Bone marrow (tissue), 2 donors: ENCODE measurements around the gene TRIP10.
A peak's percentile ranks its signal among the peaks of the same experiment; 100 is the strongest.

ENCODE experiments used
- DNase-seq, 2 donors: peaks; one replicate each; lab custom pipeline; 2025; lab: John Stamatoyannopoulos, UW

Gene TRIP10

GRCh38 chr19:6712231-6712630, 27.2 kb upstream of the TRIP10 start:
- DNase-seq, result no peak

- no peak for DNase-seq
Measured at GRCh38 chr19:6712692-6713670, 26.5 kb upstream of the TRIP10 start.

DNA sequence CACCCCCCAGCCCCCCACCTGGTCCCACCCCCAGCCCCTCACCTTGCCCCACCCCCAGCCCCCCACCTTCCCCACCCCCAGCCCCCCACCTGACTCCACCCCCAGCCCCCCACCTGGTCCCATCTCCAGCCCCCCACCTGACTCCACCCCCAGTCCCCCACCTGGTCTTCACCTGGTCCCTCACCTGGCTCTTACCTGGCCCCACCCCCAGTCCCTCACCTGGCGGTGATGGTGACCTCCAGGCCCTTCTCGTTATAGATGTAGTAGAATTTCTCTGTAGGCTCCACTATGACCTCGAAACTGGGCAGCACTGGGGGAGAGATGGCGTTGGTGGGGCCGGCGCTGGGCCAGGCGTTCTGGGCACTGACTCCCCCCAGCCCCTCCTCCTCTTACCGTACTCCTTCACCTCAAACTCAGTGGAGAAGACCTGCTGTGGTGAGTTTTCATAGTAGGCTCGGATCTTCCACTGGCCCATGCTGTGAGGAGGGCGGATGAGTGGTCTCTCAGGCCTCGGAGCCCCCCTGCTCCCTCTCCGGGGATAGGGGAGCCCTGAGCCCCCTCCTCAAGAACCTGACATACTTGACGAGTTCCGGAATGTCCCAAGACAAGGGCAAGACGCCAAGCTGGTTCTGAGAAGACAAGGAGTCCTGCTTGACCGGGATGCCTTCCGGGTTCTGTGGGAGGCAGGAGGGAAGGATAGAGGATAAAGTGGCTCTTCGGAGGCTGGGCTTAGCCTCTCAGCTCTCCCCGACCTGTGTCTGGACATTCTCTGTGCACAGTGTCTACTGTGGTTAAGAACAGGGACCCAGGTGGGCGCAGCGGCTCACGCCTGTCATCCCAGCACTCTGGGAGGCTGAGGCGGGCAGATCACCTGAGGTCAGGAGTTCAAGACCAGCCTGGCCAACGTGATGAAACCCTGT, 25.4 kb upstream of the TRIP10 start:
- no peak for DNase-seq

GRCh38 chr19:6714749-6715555, 24.5 kb upstream of the TRIP10 start:
- no peak for DNase-seq

GRCh38 chr19:6716610-6716970, 22.9 kb upstream of the TRIP10 start:
- DNase-seq, result no peak

DNA sequence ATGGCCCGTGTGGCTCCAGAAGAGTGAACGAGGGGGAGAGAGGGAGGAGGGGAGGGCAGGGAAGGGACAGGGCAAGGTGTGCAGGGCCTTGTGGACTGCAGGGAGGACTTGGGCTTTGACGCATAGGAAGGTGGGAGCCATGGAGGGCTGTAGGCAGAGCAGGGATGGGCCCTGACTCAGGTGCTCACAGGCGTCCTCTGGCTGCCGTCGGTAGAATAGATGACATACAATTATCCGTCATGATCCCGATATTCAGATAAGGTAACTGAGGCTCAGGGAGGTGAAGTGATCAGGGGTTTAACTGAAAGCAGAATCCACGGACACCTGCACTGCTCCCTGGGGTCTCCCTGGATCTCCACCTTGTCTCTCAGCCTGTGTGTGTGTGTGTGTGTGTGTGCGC, 22.4 kb upstream of the TRIP10 start:
- DNase-seq, result no peak

- DNase-seq, result no peak
Measured at GRCh38 chr19:6717441-6717971, 22.0 kb upstream of the TRIP10 start.

- no peak for DNase-seq
Measured at GRCh38 chr19:6718111-6718740, 21.3 kb upstream of the TRIP10 start.

- DNase-seq, result no peak
Measured at GRCh38 chr19:6718741-6719539, 20.5 kb upstream of the TRIP10 start.

- no peak for DNase-seq
Measured at GRCh38 chr19:6719540-6719861, 20.0 kb upstream of the TRIP10 start.

GRCh38 chr19:6719992-6720368, 19.5 kb upstream of the TRIP10 start:
- no peak for DNase-seq

DNA sequence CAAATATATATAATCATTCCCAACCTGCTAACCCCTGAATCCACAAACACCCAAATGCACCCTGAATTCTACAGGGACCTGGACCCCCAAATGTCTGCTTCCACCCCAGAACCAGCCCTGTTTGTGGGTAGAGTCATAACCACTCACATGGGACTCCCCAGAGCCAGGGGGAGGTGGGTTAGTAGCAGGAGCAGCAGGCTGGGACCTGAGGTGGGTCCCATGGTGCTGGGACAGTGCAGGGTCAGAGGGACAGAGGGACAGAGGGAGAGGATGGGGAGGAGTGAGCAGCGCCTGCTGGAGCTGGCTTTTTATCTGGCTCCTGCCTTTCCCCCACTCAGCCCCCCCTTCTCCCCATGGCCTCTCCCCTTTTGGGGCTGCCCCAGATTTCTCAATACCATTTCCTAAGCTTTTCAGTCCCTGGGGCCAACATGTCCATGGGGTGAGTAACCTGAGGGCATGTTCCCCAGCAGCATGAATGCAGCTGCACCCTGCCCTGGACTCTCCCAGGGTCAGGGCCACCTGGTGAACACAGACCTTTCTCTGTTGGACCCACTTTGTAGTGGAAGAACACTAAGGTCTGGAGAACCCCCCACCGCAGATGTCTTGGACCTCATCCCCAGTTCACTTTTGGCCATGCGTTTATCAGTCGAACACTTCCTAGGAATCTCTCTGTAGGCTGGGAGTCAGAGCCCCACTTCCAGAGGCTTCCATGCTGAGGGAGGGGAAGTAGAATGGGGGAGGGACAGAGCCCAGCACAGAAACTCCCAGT, 18.9 kb upstream of the TRIP10 start, which contains the start of gene C3:
TSS of gene C3 (minus strand) at position 282 of the 769 bp plus-strand sequence. CDS start at position 221, 61 bp downstream.
- DNase-seq, result peak in 1 of 2 donors; percentile 48

DNA sequence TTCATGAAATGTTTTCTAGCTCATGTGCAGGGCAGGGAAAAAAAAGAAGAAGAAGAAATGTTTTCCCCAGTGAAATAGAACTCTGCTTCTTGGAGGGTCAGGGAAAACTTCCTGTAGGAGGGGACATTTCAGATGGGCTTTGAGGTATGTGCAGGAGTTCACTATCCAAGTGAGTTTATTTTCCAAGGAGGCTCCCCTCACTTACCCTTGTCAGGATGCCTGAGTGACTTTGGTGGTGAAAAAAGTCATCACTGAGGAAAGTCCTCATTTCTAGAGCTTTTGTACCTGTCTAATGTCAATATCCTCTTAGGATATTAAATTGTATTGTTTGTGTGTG, 18.4 kb upstream of the TRIP10 start:
- DNase-seq, result no peak

DNA sequence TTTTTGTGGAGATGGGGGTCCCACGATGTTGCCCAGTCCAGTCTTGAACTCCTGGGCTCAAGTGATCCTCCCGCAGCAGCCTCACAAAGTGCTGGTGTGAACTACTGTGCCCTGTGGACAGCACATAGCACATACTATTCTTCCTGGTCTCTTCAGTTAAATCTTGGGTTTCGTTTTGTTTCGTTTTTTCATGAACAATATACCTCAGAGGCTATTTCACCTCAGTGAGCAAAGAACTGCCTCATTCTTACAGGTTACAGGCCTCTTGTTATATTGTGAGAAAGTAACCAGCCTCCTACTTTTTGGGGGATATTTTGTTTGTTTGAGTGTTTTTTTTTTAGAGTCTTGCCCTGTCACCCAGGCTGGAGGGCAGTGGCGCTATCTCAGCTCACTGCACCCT, 17.7 kb upstream of the TRIP10 start:
- DNase-seq, result peak in 1 of 2 donors; percentile 20

- no peak for DNase-seq
Measured at GRCh38 chr19:6723108-6723618, 16.3 kb upstream of the TRIP10 start.

DNA sequence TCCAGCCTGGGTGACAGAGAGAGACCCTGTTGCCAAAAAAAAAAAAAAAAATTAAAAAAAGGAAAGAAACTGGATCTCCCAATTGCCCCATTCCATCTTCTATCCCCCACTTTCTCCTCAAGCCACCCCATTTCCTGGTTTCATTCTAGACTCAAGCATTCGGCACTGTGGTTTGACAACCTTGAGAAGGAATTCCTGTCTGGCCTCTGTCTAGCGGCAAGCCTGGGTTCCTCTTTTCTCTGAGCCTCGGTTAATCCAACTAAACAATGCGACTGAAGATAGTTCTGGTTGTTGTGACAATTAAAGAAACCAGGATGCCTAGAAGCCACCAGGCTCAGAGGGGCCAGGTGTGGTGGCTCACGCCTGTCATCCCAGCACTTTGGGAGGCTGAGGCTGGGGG, 15.7 kb upstream of the TRIP10 start:
- peak in 1 of 2 donors; percentile 59 for DNase-seq

DNA sequence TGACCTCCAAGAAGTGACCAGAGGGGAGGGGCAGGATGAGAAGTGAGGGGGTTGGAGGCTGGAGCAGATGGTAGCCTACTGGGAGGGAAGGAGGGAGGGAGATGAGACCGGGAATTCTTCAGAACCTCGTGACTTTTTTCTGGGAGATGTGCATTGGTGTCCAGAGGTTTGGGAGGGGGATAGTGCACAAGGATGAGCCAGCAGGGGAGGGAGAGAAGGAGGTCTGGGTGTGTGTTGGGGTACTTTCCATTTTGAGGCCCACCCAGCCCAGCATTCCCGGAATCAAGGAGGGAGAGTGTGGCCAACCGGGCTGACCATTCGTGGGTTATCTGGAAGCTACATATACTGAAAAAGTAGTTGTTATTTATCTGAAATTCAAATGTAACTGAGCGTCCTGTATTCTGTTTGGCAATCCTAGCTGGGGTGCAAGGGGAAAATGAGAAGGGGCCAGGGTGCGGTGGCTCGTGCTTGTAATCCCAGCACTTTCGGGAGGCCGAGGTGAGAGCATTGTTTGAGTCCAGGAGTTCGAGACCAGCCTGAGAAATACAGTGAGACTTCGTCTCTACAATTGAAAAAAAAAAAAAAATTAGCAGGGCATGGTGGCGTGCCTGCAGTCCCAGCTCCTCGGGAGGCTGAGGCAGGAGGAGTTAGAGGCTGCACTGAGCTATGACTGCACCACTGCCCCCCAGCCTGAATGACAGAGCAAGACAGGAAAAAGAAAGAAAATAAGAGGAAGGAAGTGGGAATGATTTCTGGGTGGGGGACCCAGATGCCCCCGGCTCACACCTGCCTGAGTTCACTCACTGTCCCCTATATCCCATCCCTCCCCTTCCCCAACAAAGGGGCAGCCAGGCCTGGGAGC, 14.6 kb upstream of the TRIP10 start:
- no peak for DNase-seq

DNA sequence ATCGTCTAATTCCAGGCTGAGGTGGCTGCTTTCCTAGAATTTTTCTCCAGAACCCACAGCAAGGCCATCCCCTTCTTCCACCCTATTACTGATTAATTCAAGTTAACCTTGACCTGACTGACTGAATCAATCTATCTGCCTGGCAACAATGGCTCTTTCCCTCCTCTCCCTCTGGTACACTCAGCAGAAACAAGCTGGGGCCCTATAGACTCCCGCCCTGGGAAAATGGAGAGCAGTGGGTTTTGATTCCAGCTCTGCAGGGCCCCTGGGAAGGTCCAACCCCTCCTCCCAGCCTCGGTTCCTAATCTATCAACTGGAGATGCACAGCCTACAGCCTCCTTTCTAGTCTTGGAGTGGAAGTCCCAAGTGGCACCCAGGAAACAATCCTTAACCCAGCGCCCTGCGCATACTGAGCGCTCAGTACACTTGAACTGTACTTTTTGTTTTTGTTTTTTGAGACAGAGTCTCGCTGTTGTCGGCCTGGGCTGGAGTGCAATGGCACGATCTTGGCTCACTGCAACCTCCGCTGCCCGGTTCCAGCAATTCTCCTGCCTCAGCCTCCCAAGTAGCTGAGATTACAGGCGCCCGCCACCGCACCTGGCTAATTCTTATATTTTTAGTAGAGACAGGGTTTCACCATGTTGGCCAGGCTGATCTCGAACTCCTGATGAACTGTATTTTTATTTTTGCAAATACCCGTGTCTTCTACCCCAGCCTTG, 13.8 kb upstream of the TRIP10 start:
- DNase-seq, result no peak
